IMR-90 (cell line): Measurements from ENCODE around the gene PLVAP. TPM values are rescaled to one million over a fixed set of nuclear protein-coding genes. Genes with fewer than 3 reads are reported as not detected.

Experiments used
- ATAC-seq: fragments of 200-7000 bp; cut with Tn5 transposase; 2 replicates; pipeline ENCODE4 v1.9.1; 2020; ENCODE audit warnings: low read depth, mild to moderate bottlenecking, moderate library complexity
- BruUV-seq: library from RNA; stranded (reverse); fragments of 400-500 nt; replicated peaks from 2 replicates; lab custom pipeline; 2021; lab: Mats Ljungman, UMichigan
- CTCF ChIA-PET: fragments of 300-600 bp; formaldehyde crosslinking; extraction: SDS; loops from one replicate; lab custom pipeline; 2021; ENCODE audit warnings: antibody characterized with exemption; lab: Yijun Ruan, JAX
- POLR2A ChIA-PET: fragments of 300-600 bp; sonication (Branson Sonifier 250); formaldehyde crosslinking; loops from one replicate; lab custom pipeline; 2022; ENCODE audit warnings: antibody characterized with exemption; ENCODE audit not compliant: unreplicated experiment; lab: Charles Lee
- DNase-seq: peaks from one replicate; pipeline ENCODE4 v3.0.0; 2013
- H2AFZ ChIP-seq: replicated peaks from 2 replicates; pipeline ENCODE3; 2013; ENCODE audit warnings: low read length, mild to moderate bottlenecking; ENCODE audit not compliant: poor library complexity
- H2AK5ac ChIP-seq: 2 replicates; pipeline ENCODE4 v1.6.1; 2013; ENCODE audit warnings: low read depth, low read length, inconsistent platforms
- H2AK9ac ChIP-seq: replicated peaks from 2 replicates; pipeline ENCODE3; 2013; ENCODE audit warnings: mild to moderate bottlenecking, low read depth, low read length, moderate library complexity; ENCODE audit not compliant: poor library complexity
- H2BK120ac ChIP-seq: 2 replicates; pipeline ENCODE4 v1.6.1; 2013; ENCODE audit warnings: low read depth, low read length, inconsistent platforms
- H2BK15ac ChIP-seq: 3 replicates; pipeline ENCODE4 v1.6.1; 2013; ENCODE audit warnings: low read depth, low read length, inconsistent platforms
- H2BK20ac ChIP-seq: 2 replicates; pipeline ENCODE4 v1.6.1; 2013; ENCODE audit warnings: low read depth, mild to moderate bottlenecking, inconsistent platforms, low read length, moderate library complexity
- H2BK5ac ChIP-seq: 2 replicates; pipeline ENCODE4 v1.6.1; 2013; ENCODE audit warnings: mild to moderate bottlenecking, low read depth, low read length, inconsistent platforms; ENCODE audit not compliant: poor library complexity, severe bottlenecking
- H3K14ac ChIP-seq: replicated peaks from 2 replicates; pipeline ENCODE4 v1.6.1; 2013; ENCODE audit warnings: low read depth, low read length, inconsistent platforms
- H3K18ac ChIP-seq: 2 replicates; pipeline ENCODE4 v1.6.1; 2013; ENCODE audit warnings: low read depth, low read length, control low read depth
- H3K23ac ChIP-seq: 2 replicates; pipeline ENCODE4 v1.6.1; 2013; ENCODE audit warnings: low read depth, low read length, inconsistent platforms
- H3K27ac ChIP-seq: 2 replicates; pipeline ENCODE4 v1.5.1; 2013; ENCODE audit warnings: mild to moderate bottlenecking, control low read depth, low read length; ENCODE audit not compliant: insufficient read depth
- H3K27me3 ChIP-seq: 2 replicates; pipeline ENCODE4 v1.6.1; 2013; ENCODE audit warnings: low read length; ENCODE audit not compliant: control insufficient read depth, insufficient read depth
- H3K36me3 ChIP-seq: 2 replicates; pipeline ENCODE4 v1.6.1; 2013; ENCODE audit warnings: low read length, mixed read lengths; ENCODE audit not compliant: control insufficient read depth, insufficient read depth
- H3K4ac ChIP-seq: 2 replicates; pipeline ENCODE4 v1.6.1; 2013; ENCODE audit warnings: low read depth, low read length, inconsistent platforms
- H3K4me1 ChIP-seq: 2 replicates; pipeline ENCODE4 v1.6.1; 2013; ENCODE audit warnings: low read length, mixed read lengths; ENCODE audit not compliant: control insufficient read depth, insufficient read depth
- H3K4me2 ChIP-seq: 2 replicates; pipeline ENCODE4 v1.6.1; 2013; ENCODE audit warnings: low read depth, mild to moderate bottlenecking, control low read depth, low read length, moderate library complexity
- H3K4me3 ChIP-seq: 2 replicates; pipeline ENCODE4 v1.5.1; 2013; ENCODE audit warnings: low read depth, mild to moderate bottlenecking, control low read depth, low read length, moderate library complexity; ENCODE audit not compliant: insufficient read depth
- H3K56ac ChIP-seq: 2 replicates; pipeline ENCODE4 v1.6.1; 2013; ENCODE audit warnings: low read length, inconsistent platforms; ENCODE audit not compliant: insufficient read depth; ENCODE audit errors: extremely low read depth
- H3K79me1 ChIP-seq, 2 experiments: 2 replicates each; pipeline ENCODE4 v1.6.1; 2013; ENCODE audit warnings: low read length in 2 of 2, inconsistent platforms in 1 of 2, low read depth in 1 of 2
- H3K9ac ChIP-seq: 2 replicates; pipeline ENCODE4 v1.6.1; 2013; ENCODE audit warnings: low read depth, low read length, control low read depth
- H3K9me1 ChIP-seq: 2 replicates; pipeline ENCODE4 v1.6.1; 2013; ENCODE audit warnings: low read length, inconsistent platforms; ENCODE audit not compliant: insufficient read depth
- H3K9me3 ChIP-seq: 2 replicates; pipeline ENCODE4 v1.6.1; 2013; ENCODE audit warnings: low read length; ENCODE audit not compliant: control insufficient read depth, insufficient read depth
- H4K20me1 ChIP-seq: 2 replicates; pipeline ENCODE4 v1.6.1; 2013; ENCODE audit warnings: low read length, inconsistent platforms; ENCODE audit not compliant: insufficient read depth
- H4K5ac ChIP-seq: 2 replicates; pipeline ENCODE4 v1.6.1; 2013; ENCODE audit warnings: mild to moderate bottlenecking, low read depth, low read length, control low read depth
- H4K8ac ChIP-seq, 2 experiments: 2 replicates each; pipeline ENCODE4 v1.6.1; 2013; ENCODE audit warnings: low read depth in 2 of 2, low read length in 2 of 2, control low read depth in 1 of 2, inconsistent platforms in 1 of 2
- H4K91ac ChIP-seq: 2 replicates; pipeline ENCODE4 v1.6.1; 2013; ENCODE audit warnings: low read depth, low read length, inconsistent platforms; ENCODE audit not compliant: insufficient read depth
- BHLHE40 ChIP-seq: fragments of 150-350 bp; IDR thresholded peaks from 2 replicates; pipeline ENCODE4 v1.6.1; 2016; ENCODE audit warnings: mild to moderate bottlenecking, low read depth, low read length
- CEBPB ChIP-seq: IDR thresholded peaks from 2 replicates; pipeline ENCODE4 v1.6.1; 2012; ENCODE audit warnings: low read depth, low read length, improper control_type of control experiment
- CHD1 ChIP-seq: IDR thresholded peaks from 2 replicates; pipeline ENCODE4 v1.6.1; 2012; ENCODE audit warnings: low read depth, low read length, improper control_type of control experiment
- FOS ChIP-seq: fragments of 150-350 bp; IDR thresholded peaks from 2 replicates; pipeline ENCODE4 v1.6.1; 2016; ENCODE audit warnings: low read depth, low read length
- MAFK ChIP-seq: IDR thresholded peaks from 2 replicates; pipeline ENCODE4 v1.6.1; 2012; ENCODE audit warnings: low read depth, low read length, improper control_type of control experiment
- MAZ ChIP-seq: IDR thresholded peaks from 2 replicates; pipeline ENCODE4 v1.6.1; 2012; ENCODE audit warnings: low read depth, mild to moderate bottlenecking, low read length, improper control_type of control experiment, moderate library complexity, borderline replicate concordance
- MXI1 ChIP-seq: IDR thresholded peaks from 2 replicates; pipeline ENCODE4 v1.6.1; 2012; ENCODE audit warnings: low read depth, mild to moderate bottlenecking, low read length, moderate library complexity, borderline replicate concordance
- NFE2L2 ChIP-seq: fragments of 150-350 bp; IDR thresholded peaks from 2 replicates; pipeline ENCODE4 v1.6.1; 2016; ENCODE audit warnings: low read depth, mild to moderate bottlenecking, low read length
- POLR2A ChIP-seq: IDR thresholded peaks from 2 replicates; pipeline ENCODE4 v1.6.1; 2012; ENCODE audit warnings: mild to moderate bottlenecking, low read depth, low read length
- RAD21 ChIP-seq: IDR thresholded peaks from 2 replicates; pipeline ENCODE4 v1.6.1; 2012; ENCODE audit warnings: low read length, improper control_type of control experiment
- RCOR1 ChIP-seq: IDR thresholded peaks from 2 replicates; pipeline ENCODE4 v1.6.1; 2012; ENCODE audit warnings: mild to moderate bottlenecking, low read length, improper control_type of control experiment; ENCODE audit not compliant: insufficient replicate concordance
- RFX5 ChIP-seq: IDR thresholded peaks from 2 replicates; pipeline ENCODE4 v1.8.0; 2012; ENCODE audit warnings: low read depth, mild to moderate bottlenecking, low read length, moderate library complexity
- SMC3 ChIP-seq: fragments of 150-350 bp; IDR thresholded peaks from 2 replicates; pipeline ENCODE4 v1.6.1; 2016; ENCODE audit warnings: low read depth, mild to moderate bottlenecking, antibody characterized with exemption, low read length, moderate library complexity
- WGBS, 2 experiments: methylation state at CpG; one replicate each; pipeline versions ENCODE4 v1.1.5 to v1.1.7; 2013; ENCODE audit warnings: missing lambda C conversion rate in 2 of 2; ENCODE audit not compliant: insufficient read length in 1 of 2; ENCODE audit errors: extremely low coverage in 2 of 2; 5-methylcytosine and 5-hydroxymethylcytosine counted together
- dilution Hi-C: fragments of 300-500 bp; cut with HindIII; formaldehyde crosslinking; loops from one replicate; pipeline ENCODE4 v1.14.3; 2018; ENCODE audit warnings: low sequenced_read_pairs; ENCODE audit not compliant: unreplicated experiment
- in situ Hi-C: fragments of 300-500 bp; cut with MboI; formaldehyde crosslinking; loops from 3 replicates; pipeline ENCODE4 v1.14.3; 2019; ENCODE audit warnings: low sequenced_read_pairs, inconsistent platforms, mixed read lengths
- intact Hi-C: fragments of 100-400 bp; cut with micrococcal nuclease; formaldehyde crosslinking; loops from 2 replicates; pipeline ENCODE4 v1.10.0; 2022
- polyA plus RNA-seq, 3 experiments: library from polyadenylated mRNA; depleted of rRNA; stranded (reverse); fragments of >200 nt; gene quantifications; 2 replicates each; pipeline ENCODE4 v1.2.3, GENCODE V29; 2012; ENCODE audit warnings: low replicate concordance in 1 of 3
- total RNA-seq: library from RNA; depleted of rRNA; stranded (reverse); fragments of >200 nt; gene quantifications from 2 replicates; pipeline ENCODE4 v1.2.3, GENCODE V29; 2012
- TF ChIP-seq, protein P1 (sequence below): conservative IDR thresholded peaks from 2 replicates; pipeline ENCODE4 v1.5.1; 2012; ENCODE audit warnings: mild to moderate bottlenecking, low read depth, low read length, improper control_type of control experiment
- TF ChIP-seq, protein P2 (sequence below): fragments of 150-350 bp; IDR thresholded peaks from 2 replicates; pipeline ENCODE4 v1.6.1; 2017; ENCODE audit warnings: mild to moderate bottlenecking, antibody characterized with exemption, low read length, low read depth
- TF ChIP-seq, protein P3 (sequence below): fragments of 150-350 bp; IDR thresholded peaks from 2 replicates; pipeline ENCODE4 v1.6.1; 2016; ENCODE audit warnings: low read depth, mild to moderate bottlenecking, low read length, moderate library complexity, borderline replicate concordance

Gene PLVAP
- total and polyA plus RNA-seq, 2 of the 4 experiments (the other 2 are of a cell fraction), result not detected

DNA sequence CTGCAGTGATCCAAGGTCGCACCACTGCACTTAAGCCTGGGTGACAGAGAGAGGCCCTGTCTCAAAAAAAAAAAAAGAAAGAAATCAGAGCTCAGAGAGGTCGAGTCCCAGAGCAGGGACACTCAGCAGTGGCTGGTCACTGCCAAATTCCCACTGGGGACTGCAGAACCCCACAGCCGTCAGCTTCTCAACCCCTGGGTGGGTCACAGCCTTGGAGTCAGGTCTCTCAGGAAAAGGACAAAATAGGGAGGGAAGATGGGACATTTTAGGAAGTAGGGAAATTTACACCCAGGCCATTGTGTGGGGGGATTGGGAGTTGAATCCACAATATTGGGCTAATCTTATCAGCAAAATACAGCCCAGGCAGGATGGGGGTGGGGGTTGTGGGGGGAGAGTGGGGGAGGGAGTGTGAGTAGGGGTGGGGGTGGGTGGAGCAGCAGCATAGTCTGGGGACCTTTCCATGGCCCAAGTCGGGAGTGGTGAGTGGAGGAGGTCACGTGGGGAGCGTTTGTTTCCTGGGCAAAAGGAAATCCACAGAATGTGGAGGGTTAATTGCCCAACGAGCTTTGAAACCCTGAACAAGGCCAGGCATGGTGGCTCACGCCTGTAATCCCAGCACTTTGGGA lies 21.9 kb upstream of the PLVAP start:
- Histone ChIP-seq H3K36me3 (no peaks in the 10 kb centered on the region), H4K8ac (no peak overlapping the region), H3K14ac (no peak overlapping the region), H3K9me1 (no peaks in the 10 kb centered on the region), H2AFZ (no peak overlapping the region), H3K4ac (no peak overlapping the region), H3K27ac (no peak overlapping the region), H3K9ac (no peak overlapping the region), H3K4me1 (no peaks in the 10 kb centered on the region), H3K9me3 (no peaks in the 10 kb centered on the region), H2BK120ac (no peak overlapping the region), H2AK9ac (no peak overlapping the region), H3K4me3 (no peak overlapping the region), H2BK20ac (no peak overlapping the region), H2AK5ac (no peak overlapping the region), H3K23ac (no peak overlapping the region), H3K18ac (no peak overlapping the region), H3K79me1 (no peaks in the 10 kb centered on the region), H2BK15ac (no peak overlapping the region), H3K56ac (no peak overlapping the region), H4K20me1 (no peaks in the 10 kb centered on the region), H2BK5ac (no peak overlapping the region), H3K27me3 (no peaks in the 10 kb centered on the region; the same call in 1 of the 2 replicates), H3K4me2 (no peak overlapping the region), H4K91ac (no peak overlapping the region), H4K5ac (no peak overlapping the region)
- WGBS, 2 experiments, result 53% methylated on average over 3 of the region's 8 CpGs; no CpG with 5 or more reads in 1 of the 2 experiments
- ChIA-PET POLR2A (no interaction called here), CTCF (interaction anchor here (0.6 kb wide), 1 partner anchor 18 kb away, joined by 3 read pairs; no protein-coding TSS in a partner anchor)
- no peak for DNase-seq
- intact Hi-C loops, result loop anchor here (5.0 to 10.0 kb wide), 2 partner anchors 156 to 458 kb away; partner anchors contain the start of genes COLGALT1 and RPL18A
- dilution Hi-C loops, result no loop called here
- in situ Hi-C loops, result no loop called here
- TF ChIP-seq CEBPB, result no peak
- TF ChIP-seq SMC3, result no peak
- TF ChIP-seq, protein P1, sequence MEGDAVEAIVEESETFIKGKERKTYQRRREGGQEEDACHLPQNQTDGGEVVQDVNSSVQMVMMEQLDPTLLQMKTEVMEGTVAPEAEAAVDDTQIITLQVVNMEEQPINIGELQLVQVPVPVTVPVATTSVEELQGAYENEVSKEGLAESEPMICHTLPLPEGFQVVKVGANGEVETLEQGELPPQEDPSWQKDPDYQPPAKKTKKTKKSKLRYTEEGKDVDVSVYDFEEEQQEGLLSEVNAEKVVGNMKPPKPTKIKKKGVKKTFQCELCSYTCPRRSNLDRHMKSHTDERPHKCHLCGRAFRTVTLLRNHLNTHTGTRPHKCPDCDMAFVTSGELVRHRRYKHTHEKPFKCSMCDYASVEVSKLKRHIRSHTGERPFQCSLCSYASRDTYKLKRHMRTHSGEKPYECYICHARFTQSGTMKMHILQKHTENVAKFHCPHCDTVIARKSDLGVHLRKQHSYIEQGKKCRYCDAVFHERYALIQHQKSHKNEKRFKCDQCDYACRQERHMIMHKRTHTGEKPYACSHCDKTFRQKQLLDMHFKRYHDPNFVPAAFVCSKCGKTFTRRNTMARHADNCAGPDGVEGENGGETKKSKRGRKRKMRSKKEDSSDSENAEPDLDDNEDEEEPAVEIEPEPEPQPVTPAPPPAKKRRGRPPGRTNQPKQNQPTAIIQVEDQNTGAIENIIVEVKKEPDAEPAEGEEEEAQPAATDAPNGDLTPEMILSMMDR, result no peak
- TF ChIP-seq POLR2A, result no peak
- TF ChIP-seq FOS, result no peak
- no peak for TF ChIP-seq RFX5
- no peak for TF ChIP-seq MAFK
- TF ChIP-seq RCOR1, result no peak
- no peak for TF ChIP-seq NFE2L2
- no peak for TF ChIP-seq RAD21
- TF ChIP-seq, protein P2, sequence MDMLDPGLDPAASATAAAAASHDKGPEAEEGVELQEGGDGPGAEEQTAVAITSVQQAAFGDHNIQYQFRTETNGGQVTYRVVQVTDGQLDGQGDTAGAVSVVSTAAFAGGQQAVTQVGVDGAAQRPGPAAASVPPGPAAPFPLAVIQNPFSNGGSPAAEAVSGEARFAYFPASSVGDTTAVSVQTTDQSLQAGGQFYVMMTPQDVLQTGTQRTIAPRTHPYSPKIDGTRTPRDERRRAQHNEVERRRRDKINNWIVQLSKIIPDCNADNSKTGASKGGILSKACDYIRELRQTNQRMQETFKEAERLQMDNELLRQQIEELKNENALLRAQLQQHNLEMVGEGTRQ, result no peak
- TF ChIP-seq, protein P3, sequence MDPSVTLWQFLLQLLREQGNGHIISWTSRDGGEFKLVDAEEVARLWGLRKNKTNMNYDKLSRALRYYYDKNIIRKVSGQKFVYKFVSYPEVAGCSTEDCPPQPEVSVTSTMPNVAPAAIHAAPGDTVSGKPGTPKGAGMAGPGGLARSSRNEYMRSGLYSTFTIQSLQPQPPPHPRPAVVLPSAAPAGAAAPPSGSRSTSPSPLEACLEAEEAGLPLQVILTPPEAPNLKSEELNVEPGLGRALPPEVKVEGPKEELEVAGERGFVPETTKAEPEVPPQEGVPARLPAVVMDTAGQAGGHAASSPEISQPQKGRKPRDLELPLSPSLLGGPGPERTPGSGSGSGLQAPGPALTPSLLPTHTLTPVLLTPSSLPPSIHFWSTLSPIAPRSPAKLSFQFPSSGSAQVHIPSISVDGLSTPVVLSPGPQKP, result no peak
- TF ChIP-seq CHD1, result no peak
- TF ChIP-seq MAZ, result no peak
- TF ChIP-seq MXI1, result no peak
- no peak for TF ChIP-seq BHLHE40
- BruUV-seq, result no TSS peak
- ATAC-seq, result no peak
